GM19455 (cell line): ENCODE measurements around the gene UROC1.

ENCODE experiments used
- ATAC-seq: cut with Tn5 transposase; IDR thresholded peaks from one replicate; pipeline ENCODE4 v1.9.1; 2021; ENCODE audit not compliant: unreplicated experiment

UROC1 gene

GRCh38 chr3:126445506-126445905 is 72.1 kb downstream of the UROC1 start:
- no peak for ATAC-seq

- ATAC-seq: no peak
Measured at GRCh38 chr3:126442856-126443242, 74.7 kb downstream of the UROC1 start.

GRCh38 chr3:126442094-126442855 is 75.3 kb downstream of the UROC1 start:
- no peak for ATAC-seq

GRCh38 chr3:126441256-126441880 is 76.2 kb downstream of the UROC1 start:
- ATAC-seq: no peak

- ATAC-seq: no peak
Measured at GRCh38 chr3:126440709-126440995, 76.9 kb downstream of the UROC1 start.

- ATAC-seq: no peak
Measured at GRCh38 chr3:126439968-126440708, 77.4 kb downstream of the UROC1 start.

- ATAC-seq: no peak
Measured at GRCh38 chr3:126439346-126439967, 78.1 kb downstream of the UROC1 start.

- ATAC-seq: no peak
Measured at GRCh38 chr3:126438746-126439145, 78.8 kb downstream of the UROC1 start.

GRCh38 chr3:126438186-126438585 is 79.4 kb downstream of the UROC1 start:
- no peak for ATAC-seq

GRCh38 chr3:126436826-126437717 is 80.5 kb downstream of the UROC1 start:
- no peak for ATAC-seq

GRCh38 chr3:126435456-126436315 is 81.9 kb downstream of the UROC1 start:
- ATAC-seq: no peak

GRCh38 chr3:126434931-126435411 is 82.6 kb downstream of the UROC1 start:
- ATAC-seq: no peak

GRCh38 chr3:126434264-126434590 is 83.3 kb downstream of the UROC1 start:
- no peak for ATAC-seq

GRCh38 chr3:126433496-126434263 is 83.9 kb downstream of the UROC1 start:
- no peak for ATAC-seq

- ATAC-seq: no peak
Measured at GRCh38 chr3:126433105-126433430, 84.5 kb downstream of the UROC1 start.

- ATAC-seq: no peak
Measured at GRCh38 chr3:126432361-126433104, 85.0 kb downstream of the UROC1 start.
